Ovary (tissue), 3 donors: ENCODE measurements around the gene TMEM184C.

Experiments used
- CTCF ChIP-seq, 3 donors: fragments of 450-650 bp in 2 of 3; fragments of 200-600 bp in 1 of 3; IDR thresholded peaks; one replicate each; pipeline versions ENCODE4 v1.5.1 to v1.8.0; 2016 to 2022; ENCODE audit warnings: antibody characterized with exemption in 3 of 3, mild to moderate bottlenecking in 1 of 3
- EP300 ChIP-seq: sonication (generic); formaldehyde crosslinking; IDR thresholded peaks from one replicate; pipeline ENCODE4 v1.6.1; 2017; ENCODE audit warnings: antibody characterized with exemption
- POLR2A ChIP-seq: fragments of 450-650 bp; IDR thresholded peaks from one replicate; pipeline ENCODE4 v1.6.1; 2017; ENCODE audit warnings: antibody characterized with exemption, mild to moderate bottlenecking, moderate library complexity
- donor health status: DM: no; HTN: no; CAD: no.

GRCh38 chr4:147633643-147634042 is 16.4 kb downstream of the TMEM184C start:
- TF ChIP-seq CTCF (IDR thresholded peaks at IDR 0.05) (no peak), EP300 (no peak), POLR2A (no peak)
